ENCODE data around the gene SLC12A3. TPM values are rescaled to one million over a fixed set of nuclear protein-coding genes. Genes with fewer than 3 reads are reported as not detected.
A peak's percentile ranks its signal among the peaks of the same experiment; 100 is the strongest.

The SLC12A3 gene
- total RNA-seq, 1 donor from 2014 or later: not detected

DNA sequence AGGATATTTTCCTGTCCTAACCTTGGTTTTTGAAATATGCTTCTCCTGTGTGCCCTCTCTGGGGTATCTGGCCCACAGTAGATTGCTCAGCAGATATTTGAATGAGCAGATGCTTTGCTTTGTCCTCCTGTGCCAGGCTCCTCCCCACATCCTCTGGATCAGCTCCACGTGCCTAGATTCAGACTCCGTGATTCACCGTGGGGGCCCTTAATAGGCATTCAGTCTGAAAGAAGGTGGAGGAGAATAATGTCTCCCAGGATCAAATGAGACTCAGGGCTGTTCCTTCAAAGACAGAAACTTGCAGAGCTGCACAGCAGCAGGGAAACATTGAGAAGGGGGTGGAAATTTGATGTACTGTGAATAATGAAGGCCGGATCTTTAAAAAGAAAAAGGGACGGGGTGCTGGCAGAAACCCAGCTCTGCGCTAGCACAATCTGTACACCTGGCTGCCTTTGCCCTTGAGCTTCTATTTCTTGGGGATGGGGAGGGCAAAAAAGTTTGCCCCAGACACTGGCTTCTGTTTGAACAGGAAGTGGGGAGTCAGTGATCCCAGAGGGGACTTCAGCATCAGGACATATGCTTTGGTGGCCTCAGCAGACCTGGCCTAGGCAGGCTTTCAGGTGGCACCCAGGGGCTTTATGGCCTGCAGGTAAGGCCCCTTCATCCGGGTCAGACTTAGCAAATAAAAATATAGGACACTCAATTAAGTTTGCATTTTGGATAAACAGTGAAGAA is 15.9 kb upstream of the SLC12A3 start:
- peaks cover 21% of the 10 kb centered on the region for H3F3A ChIP-seq (ENCODE audit: low read depth)
- peaks cover 25% of the 10 kb centered on the region for H3K4me1 ChIP-seq
- no peak overlapping the region for H3K9ac ChIP-seq
- no peak overlapping the region for H3K27ac ChIP-seq
- Mint-ChIP-seq H3K27me3 (ENCODE audit: insufficient read depth, low read depth) (no peaks in the 10 kb centered on the region), H3K9me3 (no peaks in the 10 kb centered on the region), H3K36me3 (peaks cover 11% of the 10 kb centered on the region), H3K27ac (peak overlapping the region; percentile 96), H3K4me1 (peaks cover 40% of the 10 kb centered on the region), H3K4me3 (peak overlapping the region; percentile 65)
- H4K20me1 ChIP-seq (ENCODE audit: low read depth): no peaks in the 10 kb centered on the region
- no peak overlapping the region for H3K4me3 ChIP-seq
- H2AFZ ChIP-seq (replicated peaks): no peak overlapping the region
- no peaks in the 10 kb centered on the region for H3K36me3 ChIP-seq
- H3K27me3 ChIP-seq: no peaks in the 10 kb centered on the region
- H3K4me2 ChIP-seq: no peak overlapping the region
- TF ChIP-seq EZH2phosphoT487 (IDR thresholded peaks at IDR 0.05) (no peak), EZH2 (IDR thresholded peaks at IDR 0.05) (no peak)
- TF ChIP-seq, protein P1, sequence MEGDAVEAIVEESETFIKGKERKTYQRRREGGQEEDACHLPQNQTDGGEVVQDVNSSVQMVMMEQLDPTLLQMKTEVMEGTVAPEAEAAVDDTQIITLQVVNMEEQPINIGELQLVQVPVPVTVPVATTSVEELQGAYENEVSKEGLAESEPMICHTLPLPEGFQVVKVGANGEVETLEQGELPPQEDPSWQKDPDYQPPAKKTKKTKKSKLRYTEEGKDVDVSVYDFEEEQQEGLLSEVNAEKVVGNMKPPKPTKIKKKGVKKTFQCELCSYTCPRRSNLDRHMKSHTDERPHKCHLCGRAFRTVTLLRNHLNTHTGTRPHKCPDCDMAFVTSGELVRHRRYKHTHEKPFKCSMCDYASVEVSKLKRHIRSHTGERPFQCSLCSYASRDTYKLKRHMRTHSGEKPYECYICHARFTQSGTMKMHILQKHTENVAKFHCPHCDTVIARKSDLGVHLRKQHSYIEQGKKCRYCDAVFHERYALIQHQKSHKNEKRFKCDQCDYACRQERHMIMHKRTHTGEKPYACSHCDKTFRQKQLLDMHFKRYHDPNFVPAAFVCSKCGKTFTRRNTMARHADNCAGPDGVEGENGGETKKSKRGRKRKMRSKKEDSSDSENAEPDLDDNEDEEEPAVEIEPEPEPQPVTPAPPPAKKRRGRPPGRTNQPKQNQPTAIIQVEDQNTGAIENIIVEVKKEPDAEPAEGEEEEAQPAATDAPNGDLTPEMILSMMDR (IDR thresholded peaks at IDR 0.05): no peak
- no peak for DNase-seq (ENCODE audit: low spot score)
- no peaks in the 10 kb centered on the region for H3K79me2 ChIP-seq (ENCODE audit: low read depth)
- H3K9me3 ChIP-seq (ENCODE audit: low read depth): no peaks in the 10 kb centered on the region

DNA sequence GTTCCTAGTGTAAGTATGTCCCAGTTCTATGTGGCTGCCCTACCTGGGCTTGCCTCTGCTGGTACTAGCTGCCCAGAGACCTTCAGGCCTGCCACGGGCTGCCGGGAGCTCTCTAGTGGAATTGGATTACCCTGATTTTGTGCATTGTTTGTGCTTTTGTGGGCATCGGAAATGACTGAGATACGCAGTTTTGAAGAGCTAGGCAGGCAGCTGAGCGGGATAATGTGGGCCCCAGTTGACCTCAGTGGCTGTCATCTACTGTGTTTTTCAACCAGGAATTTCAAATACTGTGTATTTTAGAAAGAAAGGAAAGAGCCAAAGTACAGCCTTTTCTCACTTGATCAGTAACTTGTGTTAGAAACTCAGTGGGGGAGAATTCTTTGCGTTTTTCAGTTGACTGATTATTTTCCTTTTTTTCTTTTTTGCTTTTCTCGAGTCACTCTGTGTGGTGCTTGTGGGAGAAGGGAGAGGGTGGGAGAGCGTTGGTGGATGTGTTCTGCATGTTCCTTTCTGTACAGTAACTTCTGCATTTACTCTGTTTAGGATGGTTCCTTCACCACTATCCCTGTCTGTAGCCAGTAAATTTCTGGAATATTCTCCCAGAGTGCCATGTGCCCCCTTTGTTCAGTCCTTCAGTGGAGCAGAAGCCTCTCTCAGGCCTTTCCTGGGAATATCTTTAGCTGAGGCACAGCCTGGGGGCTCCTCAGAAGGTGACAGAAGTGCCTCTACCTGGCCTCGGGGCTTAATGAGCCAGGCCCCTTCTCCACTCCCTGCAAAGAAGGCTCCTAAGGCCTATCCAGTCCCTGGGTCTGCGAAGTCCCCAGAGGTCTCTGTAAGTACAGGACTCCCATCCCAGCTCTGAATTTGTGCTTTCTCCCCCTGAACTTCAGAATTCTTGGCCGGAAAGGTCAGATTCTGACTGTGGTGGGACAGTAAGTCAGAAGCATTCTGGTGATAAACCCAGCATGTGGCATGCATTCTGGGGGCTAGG is 15.0 kb upstream of the SLC12A3 start:
- peaks cover 42% of the 10 kb centered on the region for H3K4me1 Mint-ChIP-seq
- Histone ChIP-seq H3K4me1 (peaks cover 25% of the 10 kb centered on the region), H3K4me3 (no peak overlapping the region), H3K36me3 (no peaks in the 10 kb centered on the region), H3K4me2 (no peak overlapping the region), H3K9me3 (ENCODE audit: low read depth) (no peaks in the 10 kb centered on the region), H3K9ac (no peak overlapping the region), H4K20me1 (ENCODE audit: low read depth) (no peaks in the 10 kb centered on the region), H2AFZ (replicated peaks) (no peak overlapping the region), H3K79me2 (ENCODE audit: low read depth) (no peaks in the 10 kb centered on the region), H3K27me3 (no peaks in the 10 kb centered on the region), H3K27ac (no peak overlapping the region), H3F3A (ENCODE audit: low read depth) (peaks cover 21% of the 10 kb centered on the region)
- DNase-seq (ENCODE audit: low spot score): no peak
- peak overlapping the region; percentile 64 for H3K4me3 Mint-ChIP-seq
- peaks cover 5% of the 10 kb centered on the region for H3K36me3 Mint-ChIP-seq
- TF ChIP-seq, protein P1 (IDR thresholded peaks at IDR 0.05): no peak
- peak overlapping the region; percentile 81 for H3K27ac Mint-ChIP-seq
- H3K9me3 Mint-ChIP-seq: no peaks in the 10 kb centered on the region
- H3K27me3 Mint-ChIP-seq (ENCODE audit: insufficient read depth, low read depth): no peaks in the 10 kb centered on the region

DNA sequence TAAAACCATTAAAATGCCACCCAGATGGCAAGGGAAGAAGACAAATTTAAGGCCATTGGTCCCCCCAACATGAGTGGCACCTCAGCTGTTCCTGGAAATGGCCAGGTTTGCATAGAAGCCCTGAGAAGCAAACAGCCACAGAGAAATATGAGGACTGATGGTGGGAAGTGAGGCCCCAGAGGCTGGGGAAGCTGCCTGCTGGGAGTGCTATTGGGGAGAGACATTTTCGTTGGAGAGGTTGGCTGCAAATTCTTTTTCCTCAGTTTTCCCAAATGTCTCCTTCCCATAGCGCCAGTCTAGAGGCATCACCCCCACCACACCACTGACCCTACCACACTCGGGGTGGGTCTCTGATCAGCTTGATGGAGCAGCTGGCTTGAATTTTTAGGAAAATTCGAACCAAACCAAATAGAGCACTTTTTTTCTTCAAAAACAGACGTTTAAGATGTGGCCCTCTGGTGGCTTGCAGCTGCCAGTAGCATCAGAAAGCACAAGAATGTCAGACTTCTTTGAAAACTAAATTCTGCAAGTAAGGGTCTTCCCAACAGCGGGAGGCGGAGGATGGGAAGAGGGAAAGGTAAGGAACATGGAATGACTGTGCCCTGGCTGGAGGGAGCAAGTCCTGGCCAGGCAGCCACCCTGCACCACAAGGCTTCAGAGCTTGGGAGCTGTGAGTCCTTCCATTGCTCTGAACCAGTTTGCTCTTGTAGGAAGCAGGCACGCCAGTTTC is 13.2 kb upstream of the SLC12A3 start:
- Histone ChIP-seq H2AFZ (replicated peaks) (peak overlapping the region; percentile 79), H3K36me3 (no peaks in the 10 kb centered on the region), H4K20me1 (ENCODE audit: low read depth) (no peaks in the 10 kb centered on the region), H3K4me3 (no peak overlapping the region), H3K4me2 (peak overlapping the region; percentile 8), H3K27me3 (no peaks in the 10 kb centered on the region), H3K9me3 (ENCODE audit: low read depth) (no peaks in the 10 kb centered on the region), H3K27ac (no peak overlapping the region), H3K79me2 (ENCODE audit: low read depth) (no peaks in the 10 kb centered on the region), H3K4me1 (peaks cover 25% of the 10 kb centered on the region), H3F3A (ENCODE audit: low read depth) (peaks cover 19% of the 10 kb centered on the region), H3K9ac (no peak overlapping the region)
- H3K4me3 Mint-ChIP-seq: no peak overlapping the region
- H3K9me3 Mint-ChIP-seq: no peaks in the 10 kb centered on the region
- H3K27me3 Mint-ChIP-seq (ENCODE audit: insufficient read depth, low read depth): no peaks in the 10 kb centered on the region
- H3K27ac Mint-ChIP-seq: no peak overlapping the region
- H3K36me3 Mint-ChIP-seq: no peaks in the 10 kb centered on the region
- DNase-seq (ENCODE audit: low spot score): peak; percentile 55
- TF ChIP-seq EZH2 (IDR thresholded peaks at IDR 0.05) (no peak), EZH2phosphoT487 (IDR thresholded peaks at IDR 0.05) (no peak)
- TF ChIP-seq, protein P1 (IDR thresholded peaks at IDR 0.05): peak; percentile 66
- H3K4me1 Mint-ChIP-seq: peaks cover 47% of the 10 kb centered on the region
